Mucosa of descending colon (tissue), 3 donors: ENCODE measurements around the gene SCFD1. TPM values are rescaled to one million over a fixed set of nuclear protein-coding genes. Genes with fewer than 3 reads are reported as not detected.

Experiments used
- ATAC-seq: fragments of 200-7000 bp; cut with Tn5 transposase; one replicate; pipeline ENCODE4 v1.9.1; 2020; ENCODE audit warnings: mild to moderate bottlenecking, moderate library complexity
- DNase-seq, 3 donors: peaks; one replicate each; pipeline ENCODE4 v3.0.0-alpha.2; 2020
- H3K36me3 ChIP-seq: fragments of 200-600 bp; one replicate; pipeline ENCODE4 v1.8.0; 2021; ENCODE audit warnings: low read depth, mild to moderate bottlenecking
- H3K4me1 ChIP-seq: fragments of 200-600 bp; one replicate; pipeline ENCODE4 v1.8.0; 2021; ENCODE audit warnings: low read depth, mild to moderate bottlenecking
- H3K4me3 ChIP-seq: fragments of 200-600 bp; one replicate; pipeline ENCODE4 v1.8.0; 2021; ENCODE audit warnings: mild to moderate bottlenecking
- H3K9me3 ChIP-seq: fragments of 200-600 bp; one replicate; pipeline ENCODE4 v1.8.0; 2021; ENCODE audit warnings: mild to moderate bottlenecking
- intact Hi-C, 2 donors: fragments of 100-400 bp; cut with DNase I in 1 of 2; cut with micrococcal nuclease in 1 of 2; formaldehyde crosslinking; loops; one replicate each; pipeline versions ENCODE4 v1.11.0 to v1.11.1; 2022; cut with DNase I, micrococcal nuclease
- total RNA-seq, 3 donors: library from RNA; stranded (reverse); fragmentation: NEBNext Ultra II Directional in 2 of 3; extraction: Animal tissue kit (Norgen Biotek cat#: 25700) in 2 of 3; gene quantifications; one replicate each; pipeline versions ENCODE4 v1.2.1 to v1.2.4, GENCODE V29; 2021 to 2023
- TF ChIP-seq, protein P1 (sequence below): fragments of 200-600 bp; IDR thresholded peaks from one replicate; pipeline ENCODE4 v1.8.0; 2022; ENCODE audit warnings: antibody characterized with exemption, mild to moderate bottlenecking
- donor health status: DM: no; HTN: no; CAD: no; lungs with moderate emphysema.
- donor health status: DM: no; HTN: no; CAD: no.
- donor health status: DM: no; HTN: yes; CAD: no.

Gene SCFD1
- total RNA-seq, 3 donors from 2014 or later, result 55.4 to 79.3 (median 56.5) TPM

- DNase-seq, result no peak
- TF ChIP-seq, protein P1, sequence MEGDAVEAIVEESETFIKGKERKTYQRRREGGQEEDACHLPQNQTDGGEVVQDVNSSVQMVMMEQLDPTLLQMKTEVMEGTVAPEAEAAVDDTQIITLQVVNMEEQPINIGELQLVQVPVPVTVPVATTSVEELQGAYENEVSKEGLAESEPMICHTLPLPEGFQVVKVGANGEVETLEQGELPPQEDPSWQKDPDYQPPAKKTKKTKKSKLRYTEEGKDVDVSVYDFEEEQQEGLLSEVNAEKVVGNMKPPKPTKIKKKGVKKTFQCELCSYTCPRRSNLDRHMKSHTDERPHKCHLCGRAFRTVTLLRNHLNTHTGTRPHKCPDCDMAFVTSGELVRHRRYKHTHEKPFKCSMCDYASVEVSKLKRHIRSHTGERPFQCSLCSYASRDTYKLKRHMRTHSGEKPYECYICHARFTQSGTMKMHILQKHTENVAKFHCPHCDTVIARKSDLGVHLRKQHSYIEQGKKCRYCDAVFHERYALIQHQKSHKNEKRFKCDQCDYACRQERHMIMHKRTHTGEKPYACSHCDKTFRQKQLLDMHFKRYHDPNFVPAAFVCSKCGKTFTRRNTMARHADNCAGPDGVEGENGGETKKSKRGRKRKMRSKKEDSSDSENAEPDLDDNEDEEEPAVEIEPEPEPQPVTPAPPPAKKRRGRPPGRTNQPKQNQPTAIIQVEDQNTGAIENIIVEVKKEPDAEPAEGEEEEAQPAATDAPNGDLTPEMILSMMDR, result no peak
- intact Hi-C loops, result no loop called here
- Histone ChIP-seq H3K4me3 (no peak overlapping the region), H3K36me3 (no peaks in the 10 kb centered on the region), H3K4me1 (no peaks in the 10 kb centered on the region), H3K9me3 (no peaks in the 10 kb centered on the region)
- ATAC-seq, result no peak
Measured at GRCh38 chr14:30657606-30658163, 35.6 kb downstream of the SCFD1 start.

GRCh38 chr14:30658645-30659044 lies 36.5 kb downstream of the SCFD1 start:
- intact Hi-C loops, result no loop called here
- DNase-seq (no peak), ATAC-seq (no peak)
- Histone ChIP-seq H3K4me3 (no peak overlapping the region), H3K36me3 (no peaks in the 10 kb centered on the region), H3K9me3 (no peaks in the 10 kb centered on the region), H3K4me1 (no peaks in the 10 kb centered on the region)
- TF ChIP-seq, protein P1, result no peak

- intact Hi-C loops, result no loop called here
- no peak for ATAC-seq
- TF ChIP-seq, protein P1, result no peak
Measured at GRCh38 chr14:30669594-30669993, 47.5 kb downstream of the SCFD1 start.

DNA sequence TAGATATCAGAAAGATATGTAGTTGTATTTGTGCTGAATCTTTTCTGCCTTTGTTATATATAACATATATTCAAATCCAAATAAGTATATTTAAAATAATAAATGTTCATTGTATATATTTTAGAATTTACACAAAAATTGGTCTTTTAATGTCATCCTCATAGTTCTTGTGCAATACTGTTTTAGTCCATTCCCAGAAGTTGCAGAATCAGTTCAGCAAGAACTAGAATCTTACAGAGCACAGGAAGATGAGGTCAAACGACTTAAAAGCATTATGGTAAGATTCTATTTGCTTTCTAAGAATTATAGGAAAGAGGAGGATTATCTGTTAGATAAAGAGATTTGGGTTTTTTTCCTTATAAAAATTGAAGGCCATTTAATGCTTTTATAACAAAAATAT lies 51.0 kb downstream of the SCFD1 start:
- TF ChIP-seq, protein P1, result no peak
- H3K36me3 ChIP-seq, result no peaks in the 10 kb centered on the region
- no peak overlapping the region for H3K4me3 ChIP-seq
- intact Hi-C loops, result no loop called here
- H3K4me1 ChIP-seq, result no peaks in the 10 kb centered on the region
- ATAC-seq (no peak), DNase-seq (no peak)
- H3K9me3 ChIP-seq, result no peaks in the 10 kb centered on the region

More at GRCh38 chr14:30669594-30669993, 47.5 kb downstream of the SCFD1 start:
- H3K9me3 ChIP-seq, result no peaks in the 10 kb centered on the region
- no peak overlapping the region for H3K4me3 ChIP-seq
- DNase-seq, result no peak
- no peaks in the 10 kb centered on the region for H3K36me3 ChIP-seq
- no peaks in the 10 kb centered on the region for H3K4me1 ChIP-seq

- no peaks in the 10 kb centered on the region for H3K9me3 ChIP-seq
- TF ChIP-seq, protein P1, result no peak
- no peak for DNase-seq
- ATAC-seq, result no peak
- no peaks in the 10 kb centered on the region for H3K4me1 ChIP-seq
- H3K4me3 ChIP-seq, result no peak overlapping the region
- H3K36me3 ChIP-seq, result no peaks in the 10 kb centered on the region
- intact Hi-C loops, result no loop called here
Measured at GRCh38 chr14:30678926-30679431, 56.9 kb downstream of the SCFD1 start.
